KBM-7 (cell line): ENCODE results near the gene STXBP6.
"Not testable (repeated sequence)": the region's sequence is repeated elsewhere in the genome, so short reads cannot be mapped to it uniquely, and the experiment has no call there.

Experiments used
- DNase-seq: peaks from one replicate; pipeline ENCODE4 v3.0.0-alpha.2; 2015
- in situ Hi-C: fragments of 300-500 bp; cut with MboI; formaldehyde crosslinking; loops from 2 replicates; pipeline ENCODE4 v1.14.3; 2020; ENCODE audit warnings: low sequenced_read_pairs, low pct_unique_long_range_greater_than_20kb, mixed read lengths

Gene STXBP6

DNA sequence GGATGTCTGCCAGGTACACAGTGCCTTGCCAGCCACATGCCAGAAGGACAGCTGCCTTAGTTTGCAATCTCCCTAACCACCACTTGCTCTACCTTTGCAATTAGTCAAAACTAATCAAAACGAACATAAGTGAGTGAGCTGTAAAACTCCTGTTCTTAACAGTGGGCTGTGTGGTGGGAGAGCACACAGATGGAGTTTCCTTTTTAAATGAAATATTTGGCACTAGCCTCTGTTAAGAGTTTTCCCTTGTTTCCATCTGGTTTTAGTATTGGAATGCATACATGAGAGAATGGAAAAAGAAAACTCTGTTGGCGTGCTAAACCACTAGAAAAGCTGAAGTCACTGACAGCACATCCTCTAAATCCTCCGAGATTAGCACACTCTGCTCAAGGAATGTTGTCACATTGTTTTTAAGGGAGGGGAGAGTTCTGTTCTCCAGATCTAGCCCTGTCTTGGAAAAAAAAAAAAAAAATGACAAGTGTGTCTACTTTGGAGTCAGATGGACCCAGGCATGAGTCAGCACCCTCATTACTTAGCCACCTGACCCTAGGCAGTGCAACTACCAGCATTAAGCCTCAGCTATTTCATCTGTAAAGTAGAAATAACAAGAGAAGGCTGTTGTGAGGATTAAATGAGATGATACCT lies 83.9 kb downstream of the STXBP6 start:
- no peak for DNase-seq
- in situ Hi-C loops: no loop called here

DNA sequence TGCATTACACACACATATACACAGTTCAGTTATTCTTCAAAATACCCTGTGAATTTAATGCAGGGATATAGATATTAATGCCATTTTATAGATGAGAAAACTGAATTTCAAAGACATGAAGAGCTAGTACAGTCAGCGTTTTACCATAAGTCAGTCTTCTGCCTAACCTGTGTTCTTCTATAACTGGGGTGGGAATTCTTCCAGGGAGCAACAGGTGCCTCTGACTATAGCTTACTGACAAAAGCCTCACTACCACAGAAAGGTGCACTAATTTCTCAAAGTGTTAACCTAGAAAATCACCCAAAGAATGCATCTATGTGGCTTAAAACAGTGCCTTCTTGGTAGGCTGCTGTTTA lies 84.4 kb downstream of the STXBP6 start:
- in situ Hi-C loops: no loop called here

DNA sequence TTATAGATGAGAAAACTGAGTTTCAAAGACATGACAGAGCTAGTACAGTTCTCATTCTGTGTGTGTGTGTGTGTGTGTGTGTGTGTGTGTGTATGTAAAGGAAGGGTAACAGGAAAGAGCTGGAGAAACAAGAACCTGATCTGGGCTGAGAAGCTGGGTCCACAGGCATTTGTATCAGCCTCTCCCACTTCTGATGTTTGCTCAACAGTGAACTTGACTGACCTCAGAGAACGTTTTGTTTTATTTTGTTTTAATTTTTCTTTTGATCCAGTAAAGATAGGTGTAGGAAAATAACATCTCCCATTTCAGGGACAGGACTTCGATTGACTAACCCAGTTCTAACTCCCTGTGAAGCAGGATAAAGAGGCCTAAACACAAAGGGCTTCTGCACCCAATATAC lies 85.4 kb downstream of the STXBP6 start:
- no peak for DNase-seq
- in situ Hi-C loops: no loop called here

More for the DNA sequence above, 84.4 kb downstream of the STXBP6 start:
- DNase-seq: no peak

DNA sequence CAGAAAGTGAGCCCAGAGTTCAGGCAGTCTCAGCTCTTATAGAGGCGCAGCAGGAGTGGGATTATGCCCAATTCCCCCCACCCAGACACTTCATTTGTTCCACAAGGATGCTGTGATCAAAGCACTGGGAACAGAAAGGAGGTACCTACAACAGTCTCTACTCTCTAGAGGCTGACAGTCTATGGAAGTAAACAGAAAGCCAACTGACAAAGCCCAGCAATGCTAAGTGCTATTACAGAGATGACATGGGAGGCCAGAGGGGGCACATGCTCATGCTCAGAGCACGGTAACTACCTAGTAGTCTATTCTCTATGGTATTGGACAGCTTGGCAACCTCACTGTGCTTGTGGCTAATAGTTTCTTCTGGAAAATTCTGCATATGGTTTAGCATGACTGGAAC lies 85.9 kb downstream of the STXBP6 start:
- in situ Hi-C loops: no loop called here

DNA sequence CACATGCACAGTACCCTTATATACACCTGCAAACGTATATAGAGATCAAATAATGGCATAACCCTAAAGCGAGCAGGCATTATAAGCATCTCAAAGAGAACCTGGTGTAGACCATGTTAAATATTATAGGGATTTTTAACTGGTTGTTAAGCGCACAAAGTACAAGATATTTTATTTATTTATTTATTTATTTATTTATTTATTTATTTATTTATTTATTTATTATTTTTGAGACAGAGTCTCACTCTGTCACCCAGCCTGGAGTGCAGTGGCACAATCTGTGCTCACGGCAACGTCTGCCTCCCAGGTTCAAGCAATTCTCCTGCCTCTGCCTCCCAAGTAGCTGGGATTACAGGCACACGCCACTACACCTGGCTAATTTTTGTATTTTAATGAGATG lies 87.8 kb downstream of the STXBP6 start:
- in situ Hi-C loops: not testable (repeated sequence)

More for the DNA sequence above, 85.9 kb downstream of the STXBP6 start:
- no peak for DNase-seq

DNA sequence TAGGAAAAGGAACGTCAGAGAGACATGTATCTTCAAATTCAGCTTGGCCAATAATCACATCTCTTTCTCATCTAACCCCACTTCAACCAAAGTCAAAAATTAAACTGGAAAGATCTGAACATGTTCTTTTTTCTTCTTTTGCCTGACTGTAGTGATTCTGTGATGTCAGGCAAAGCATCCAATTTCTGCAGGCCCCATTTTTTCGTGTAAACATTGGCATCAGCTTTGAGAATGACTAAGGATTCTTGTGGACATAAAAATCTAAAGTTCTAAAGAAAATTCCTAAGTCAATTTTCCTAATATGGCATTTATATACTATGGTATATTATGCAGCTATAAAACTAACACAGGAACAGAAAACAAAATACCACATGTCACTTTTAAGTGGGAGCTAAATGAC lies 89.1 kb downstream of the STXBP6 start:
- DNase-seq: no peak
- in situ Hi-C loops: no loop called here

More for the DNA sequence above, 87.8 kb downstream of the STXBP6 start:
- not testable (repeated sequence) for DNase-seq

DNA sequence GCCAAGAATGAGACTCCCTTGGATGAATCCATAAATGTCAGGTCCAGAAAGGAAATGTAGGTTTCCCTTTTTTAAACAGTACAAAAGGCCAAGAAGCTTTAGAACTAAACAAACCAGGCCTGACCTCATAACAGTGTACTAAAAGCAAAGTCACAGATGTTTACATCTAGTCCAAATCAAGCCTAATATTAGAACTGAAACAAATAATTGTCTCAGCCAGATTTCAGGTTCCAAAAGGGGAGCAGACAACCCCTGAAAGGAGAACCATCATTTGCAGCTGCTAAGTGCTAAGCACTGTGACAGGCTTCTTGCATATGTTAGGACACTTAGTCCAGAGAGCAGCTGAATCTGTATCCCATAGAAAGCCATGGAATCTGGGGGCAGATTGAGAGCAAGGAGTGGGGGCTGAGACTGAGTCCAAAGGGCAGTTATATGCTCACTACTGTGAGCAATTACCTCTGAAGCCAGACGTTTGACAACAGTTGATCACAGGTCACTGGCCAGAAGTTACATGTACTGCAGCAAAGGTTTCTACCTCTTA lies 90.1 kb downstream of the STXBP6 start:
- in situ Hi-C loops: no loop called here
- no peak for DNase-seq

DNA sequence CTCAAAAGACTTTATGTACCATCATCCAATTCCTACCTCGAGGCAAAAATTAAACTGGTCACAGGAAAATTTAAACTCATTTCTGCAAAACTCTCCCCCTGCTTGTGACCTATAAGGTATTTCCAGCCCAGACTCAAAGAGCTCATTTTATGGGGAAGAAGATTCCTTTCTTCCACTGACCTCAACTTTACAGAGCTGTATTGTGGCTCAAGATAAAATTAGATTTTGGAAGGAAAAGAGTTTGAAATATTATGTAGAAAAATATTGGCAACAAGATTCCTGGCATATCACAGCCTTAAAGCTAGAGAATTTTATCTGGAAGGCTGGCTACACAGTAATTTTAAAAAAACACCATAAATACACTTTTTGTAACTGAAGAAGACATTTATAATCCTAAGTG lies 91.7 kb downstream of the STXBP6 start:
- no peak for DNase-seq
- in situ Hi-C loops: no loop called here

DNA sequence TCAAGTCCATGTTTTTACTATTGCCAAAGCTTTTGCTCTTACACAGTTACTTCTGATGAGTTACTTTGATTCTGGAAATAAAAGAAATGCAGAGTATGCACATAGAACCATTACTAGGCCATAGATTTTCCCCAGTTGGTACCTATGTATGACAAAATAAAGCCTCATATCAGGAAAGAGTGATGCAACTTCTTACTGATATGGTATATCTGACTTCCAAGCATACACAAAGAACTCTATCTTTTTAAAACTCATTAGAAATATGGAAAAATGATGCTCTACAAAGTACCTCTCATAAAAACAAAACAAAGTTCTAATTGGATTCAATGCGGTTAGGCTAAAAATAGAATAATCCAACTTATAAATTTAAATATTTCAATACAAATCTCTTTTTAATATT lies 92.1 kb downstream of the STXBP6 start:
- DNase-seq: no peak
- in situ Hi-C loops: no loop called here

DNA sequence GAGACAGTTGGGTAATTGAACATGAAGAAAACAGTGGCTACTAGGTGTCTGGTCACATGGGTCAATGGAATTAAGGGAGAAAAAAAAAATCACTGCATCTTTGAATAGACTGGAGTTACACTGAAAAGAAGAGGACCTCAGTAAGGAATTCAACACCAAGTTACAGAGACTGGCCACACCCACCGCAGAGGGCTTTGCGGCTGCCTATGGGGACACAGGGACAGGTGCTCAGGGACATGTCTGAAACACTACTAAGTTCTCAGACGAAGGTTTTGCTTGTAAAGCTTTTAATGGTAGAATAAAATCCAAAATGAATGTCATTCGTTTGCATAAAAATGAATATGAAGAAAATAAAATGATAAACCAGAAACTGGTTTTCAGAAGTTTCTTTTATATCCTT lies 93.8 kb downstream of the STXBP6 start:
- in situ Hi-C loops: no loop called here
- no peak for DNase-seq

DNA sequence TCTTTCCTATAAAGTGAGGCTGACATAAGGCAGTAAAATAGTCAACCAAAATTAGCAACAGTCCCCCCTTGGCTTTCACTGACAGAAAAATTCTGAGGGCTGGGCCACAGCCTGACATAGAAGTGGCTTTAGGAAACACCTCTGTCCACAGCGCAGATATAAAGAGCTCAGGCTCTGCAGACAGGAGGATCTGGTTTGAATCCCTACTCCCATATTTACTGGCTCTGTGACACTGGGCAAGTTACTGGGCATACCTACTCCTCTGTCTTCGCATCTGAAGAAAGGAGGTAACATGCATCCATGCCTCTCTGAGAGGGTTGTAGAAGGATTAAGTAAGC lies 95.3 kb downstream of the STXBP6 start:
- no peak for DNase-seq
- in situ Hi-C loops: no loop called here

DNA sequence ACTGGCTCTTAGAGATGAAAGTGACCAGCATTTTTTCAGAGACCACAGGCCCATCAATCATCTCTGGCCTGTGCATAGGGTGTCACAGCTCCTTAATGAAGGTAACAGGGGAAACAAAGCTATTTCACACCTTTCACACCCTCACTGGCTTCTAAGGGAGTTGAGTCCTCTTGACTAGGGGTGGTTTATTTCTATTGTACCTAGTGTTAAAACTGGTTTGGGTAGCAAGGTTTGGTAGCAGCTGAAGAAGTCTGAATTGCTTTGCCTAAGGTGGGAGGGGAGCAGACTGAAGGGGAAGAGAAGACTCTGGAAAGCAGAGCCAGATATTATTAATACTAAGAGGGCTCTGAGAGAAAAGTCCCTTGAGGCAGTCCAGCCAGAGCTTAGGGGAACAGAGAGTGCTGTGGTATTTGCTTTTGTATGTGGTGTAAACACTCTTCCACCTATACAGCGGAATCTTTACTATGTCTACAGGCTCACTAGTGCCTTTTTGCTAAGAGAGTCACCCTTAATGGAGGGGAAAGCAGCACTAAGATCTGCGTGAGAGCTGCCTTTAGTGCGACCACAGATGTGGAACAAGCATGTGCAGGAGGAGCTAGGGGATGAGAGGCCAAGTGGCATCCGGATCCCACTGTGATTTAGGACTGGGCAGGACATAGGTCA lies 95.8 kb downstream of the STXBP6 start:
- in situ Hi-C loops: no loop called here
- DNase-seq: no peak

DNA sequence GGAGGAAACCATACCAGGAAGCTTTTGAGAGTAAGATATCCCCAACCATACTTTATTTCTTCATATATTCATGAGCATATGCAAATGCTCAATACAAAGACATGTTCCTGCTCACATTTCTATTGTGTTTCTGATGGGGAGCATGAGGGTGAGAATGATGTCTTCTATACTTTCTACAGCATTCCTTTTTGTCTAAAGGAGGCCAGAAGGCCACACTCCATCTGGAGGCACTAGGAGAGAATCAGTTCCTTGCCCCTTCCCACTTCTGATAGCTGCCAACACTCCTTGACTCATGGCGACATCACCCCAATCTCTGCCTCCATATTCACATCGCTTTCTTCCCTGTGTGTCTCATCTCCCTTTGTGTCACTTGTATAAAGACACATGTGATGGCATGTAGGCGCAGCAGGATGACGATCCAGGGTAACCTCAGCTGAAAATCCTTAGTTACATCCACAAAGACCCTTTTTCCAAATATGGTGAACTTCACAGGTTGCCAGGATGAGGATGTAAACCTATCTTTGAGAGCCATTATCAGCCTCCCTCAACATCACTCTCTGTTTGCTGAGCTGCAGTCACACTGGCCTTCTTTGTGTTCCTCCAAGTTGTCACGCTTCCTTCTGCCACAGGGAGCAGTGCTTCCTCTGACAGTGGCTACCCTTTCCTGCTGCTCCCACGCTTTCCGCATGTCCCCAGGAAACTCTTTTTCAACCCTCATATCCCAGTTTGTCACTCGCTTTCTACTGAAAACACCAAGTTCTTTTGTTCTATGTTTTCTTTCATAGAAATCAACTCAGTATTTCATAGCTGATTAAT lies 96.9 kb downstream of the STXBP6 start:
- no peak for DNase-seq
- in situ Hi-C loops: no loop called here

DNA sequence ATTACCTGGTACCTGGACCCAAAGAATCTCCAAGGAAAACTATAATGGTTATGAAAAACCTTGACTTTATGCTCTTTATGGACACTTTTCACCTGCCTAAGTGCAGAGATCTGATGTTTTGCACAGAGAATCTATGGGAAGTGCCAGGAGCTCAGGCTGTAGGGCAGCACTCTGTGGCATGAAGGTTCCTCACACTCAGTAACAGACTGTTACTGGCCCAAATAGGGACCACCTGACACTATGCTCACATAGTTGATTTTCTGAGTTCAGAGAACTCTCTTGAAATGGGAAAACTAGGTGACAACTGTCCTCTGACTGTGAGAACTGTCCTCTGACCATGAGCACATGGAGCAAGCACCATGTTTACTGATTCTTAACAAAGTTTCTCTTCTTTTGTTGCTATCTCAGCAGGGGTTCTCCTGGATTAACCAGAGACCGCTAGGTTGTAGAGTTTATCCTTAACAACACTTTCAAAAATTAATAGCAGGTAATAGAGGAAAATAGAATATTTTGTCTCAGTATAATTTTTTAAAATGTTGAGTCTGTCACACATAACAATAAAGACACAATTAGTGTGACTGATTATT lies 101.6 kb downstream of the STXBP6 start:
- in situ Hi-C loops: no loop called here
- no peak for DNase-seq

DNA sequence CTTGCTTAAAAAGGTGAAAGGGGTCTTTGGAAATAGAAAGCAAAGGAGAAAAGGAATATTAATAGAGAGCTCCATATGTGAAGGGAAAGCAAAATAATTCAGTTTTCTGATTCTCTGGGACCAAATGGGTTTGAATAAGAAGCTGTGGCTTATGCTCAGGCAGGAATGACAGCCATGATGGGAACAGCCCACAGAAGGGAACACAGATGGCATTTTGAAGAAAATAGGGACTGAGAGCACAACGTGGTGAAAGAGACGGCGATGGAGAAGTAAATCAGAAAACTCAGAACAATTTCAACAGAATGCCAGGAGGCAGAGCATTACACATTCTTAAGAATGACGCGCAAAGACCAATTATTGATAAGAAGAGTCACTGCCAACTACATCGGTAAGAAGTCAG lies 102.8 kb downstream of the STXBP6 start:
- no peak for DNase-seq
- in situ Hi-C loops: no loop called here

DNA sequence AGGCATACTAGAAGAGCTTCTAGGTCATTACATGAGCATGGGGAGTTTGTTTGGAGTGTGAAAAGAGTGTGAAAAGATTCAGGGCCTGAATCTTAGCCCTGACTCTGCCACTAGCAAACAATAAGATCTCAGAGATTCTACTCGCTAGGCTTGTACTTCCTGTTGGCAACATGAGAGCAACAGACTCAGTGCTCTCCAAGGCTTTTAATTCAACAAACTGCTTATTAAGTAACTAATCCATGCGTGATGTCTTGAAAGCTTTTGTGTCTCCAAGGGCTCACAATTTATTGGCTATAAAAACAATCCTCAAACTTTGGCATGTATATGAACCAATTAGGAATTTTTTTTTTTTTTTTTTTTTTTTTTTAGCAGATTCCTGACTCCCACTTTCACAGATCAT lies 105.1 kb downstream of the STXBP6 start:
- in situ Hi-C loops: no loop called here
- DNase-seq: no peak

DNA sequence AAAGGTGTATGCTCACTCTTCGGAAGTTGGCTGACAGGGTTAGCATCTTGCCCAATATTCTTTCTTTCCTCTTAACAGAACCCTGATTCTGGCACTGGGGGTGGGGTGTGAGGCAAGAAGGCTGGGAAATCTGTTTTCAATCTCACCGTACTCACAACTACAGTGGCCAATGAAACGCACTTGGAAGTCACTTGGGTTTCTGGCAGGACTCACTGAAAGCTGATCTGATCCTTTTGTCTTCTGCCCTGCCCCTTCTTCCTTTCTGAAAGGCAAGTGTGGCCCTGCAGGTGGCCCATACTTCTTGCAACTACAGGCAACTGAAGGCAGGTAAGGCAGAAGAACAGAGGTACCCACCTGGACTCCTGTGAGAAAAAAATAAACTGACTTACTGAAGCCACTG lies 106.9 kb downstream of the STXBP6 start:
- DNase-seq: no peak
- in situ Hi-C loops: no loop called here

DNA sequence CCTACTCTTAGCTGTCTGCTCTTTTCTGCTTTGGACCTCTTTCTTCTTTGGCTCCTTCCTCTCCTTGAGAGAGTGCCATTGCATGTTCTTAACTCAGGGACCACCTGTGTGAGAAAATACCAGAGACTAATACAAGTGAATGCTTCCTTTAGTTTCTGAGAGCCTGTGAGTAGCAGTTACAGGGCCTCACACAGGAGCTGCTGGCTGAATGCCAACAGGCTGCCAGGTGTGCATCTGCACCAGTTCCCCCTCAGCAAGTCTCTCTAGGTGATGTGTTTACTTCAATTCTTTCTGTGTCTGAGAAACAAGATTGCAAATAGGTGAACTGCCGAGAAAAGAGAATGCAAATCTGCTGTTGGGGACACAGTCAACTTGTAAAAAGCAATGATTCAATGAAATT lies 108.2 kb downstream of the STXBP6 start:
- DNase-seq: no peak
- in situ Hi-C loops: no loop called here

DNA sequence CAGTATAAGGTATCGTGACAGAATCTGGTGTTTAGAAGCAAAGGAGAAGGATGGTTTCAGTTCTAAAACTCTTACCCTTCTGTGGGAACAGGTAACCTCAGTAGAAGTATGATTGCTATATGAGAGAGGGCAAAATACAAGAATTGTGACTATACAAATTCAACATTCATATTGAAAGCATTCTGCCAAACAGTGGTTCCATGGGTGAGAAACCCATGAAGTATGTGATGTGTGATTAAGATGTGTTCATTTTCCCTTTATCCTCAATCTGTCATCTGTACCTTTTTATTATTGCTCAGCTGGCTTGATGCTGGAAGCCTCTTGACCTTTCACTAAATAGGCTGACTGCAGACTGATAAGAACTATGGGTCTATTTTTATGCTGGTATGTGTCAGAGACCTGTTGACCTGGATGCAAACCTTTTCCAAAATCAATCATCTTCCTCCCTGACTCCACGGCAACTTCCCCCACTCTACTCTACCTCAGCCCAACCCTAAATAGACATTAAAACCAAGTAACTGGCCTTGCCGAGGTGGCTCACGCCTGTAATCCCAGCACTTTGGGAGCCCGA lies 109.6 kb downstream of the STXBP6 start:
- no peak for DNase-seq
- in situ Hi-C loops: no loop called here

DNA sequence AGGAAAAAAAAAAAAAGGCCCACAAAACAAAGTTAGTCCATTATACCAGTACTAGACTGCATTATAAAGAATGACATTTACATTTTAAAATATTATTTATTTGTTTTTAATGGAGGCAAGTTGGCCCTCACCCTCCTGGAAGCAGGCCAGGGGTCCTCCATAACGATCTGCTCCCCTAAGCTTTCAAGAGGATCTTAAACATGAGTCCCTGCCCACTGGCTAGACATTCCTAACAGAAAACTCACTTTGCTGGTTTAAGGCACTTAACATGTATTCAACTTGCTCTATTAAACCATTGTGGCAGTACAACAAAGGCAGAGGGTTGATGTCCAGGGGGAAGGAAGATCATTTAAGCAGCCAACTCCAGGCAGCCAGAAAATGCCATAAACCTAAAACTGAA lies 111.4 kb downstream of the STXBP6 start:
- DNase-seq: no peak
- in situ Hi-C loops: no loop called here
